Measurements from ENCODE around the gene PINLYP. TPM values are rescaled to one million over a fixed set of nuclear protein-coding genes. Genes with fewer than 3 reads are reported as not detected.

Gene PINLYP
- total and polyA plus RNA-seq, 2 of the 13 experiments (the other 11 are each of a cell fraction or from before 2014, with no cell fraction given) = 0.21 to 0.24 TPM

GRCh38 chr19:43618921-43619261, 43.3 kb downstream of the PINLYP start (continued):
- TF ChIP-seq AHDC1 (CRISPR knock-in tag; IDR thresholded peaks at IDR 0.05; ENCODE audit: borderline replicate concordance) (no peak), ZNF547 (CRISPR knock-in tag; IDR thresholded peaks at IDR 0.05) (no peak), THAP8 (CRISPR knock-in tag; IDR thresholded peaks at IDR 0.05; ENCODE audit: borderline replicate concordance) (no peak), ZNF460 (CRISPR knock-in tag; IDR thresholded peaks at IDR 0.05; ENCODE audit: borderline replicate concordance) (no peak), FOXJ3 (CRISPR knock-in tag; IDR thresholded peaks at IDR 0.05; ENCODE audit: borderline replicate concordance) (no peak), NFYB (CRISPR knock-in tag; IDR thresholded peaks at IDR 0.05) (peak; percentile 3; the same call in 1 of the 2 replicates), ZNF747 (CRISPR knock-in tag; IDR thresholded peaks at IDR 0.05; ENCODE audit: borderline replicate concordance) (0 out of 2 replicates have a peak, but pooled peaks have one; percentile 16), NRL (CRISPR knock-in tag; IDR thresholded peaks at IDR 0.05; ENCODE audit: borderline replicate concordance) (no peak), TCF7 (IDR thresholded peaks at IDR 0.05; ENCODE audit: low read depth) (no peak), ZNF232 (CRISPR knock-in tag; IDR thresholded peaks at IDR 0.05; ENCODE audit: borderline replicate concordance) (0 out of 2 replicates have a peak, but pooled peaks have one; percentile 80), RXRA (CRISPR knock-in tag; IDR thresholded peaks at IDR 0.05) (no peak), ZNF253 (CRISPR knock-in tag; IDR thresholded peaks at IDR 0.05; ENCODE audit: borderline replicate concordance) (no peak; the same call in 1 of the 2 replicates), LBX2 (CRISPR knock-in tag; IDR thresholded peaks at IDR 0.05; ENCODE audit: borderline replicate concordance) (no peak), FUBP1 (CRISPR knock-in tag; IDR thresholded peaks at IDR 0.05; ENCODE audit: borderline replicate concordance) (no peak), ZNF383 (CRISPR knock-in tag; IDR thresholded peaks at IDR 0.05; ENCODE audit: borderline replicate concordance) (no peak), NFKBIZ (CRISPR knock-in tag; IDR thresholded peaks at IDR 0.05) (no peak), ZSCAN31 (CRISPR knock-in tag; IDR thresholded peaks at IDR 0.05; ENCODE audit: low read depth) (no peak), ADNP (CRISPR knock-in tag; IDR thresholded peaks at IDR 0.05) (no peak), REPIN1 (CRISPR knock-in tag; IDR thresholded peaks at IDR 0.05; ENCODE audit: borderline replicate concordance, low read depth) (no peak), POLR2AphosphoS5 (IDR thresholded peaks at IDR 0.05; ENCODE audit: low read depth, low read length) (peak; percentile 76), ZSCAN21 (CRISPR knock-in tag; IDR thresholded peaks at IDR 0.05; ENCODE audit: borderline replicate concordance) (no peak), ZNF841 (CRISPR knock-in tag; IDR thresholded peaks at IDR 0.05; ENCODE audit: borderline replicate concordance) (no peak)

Measured in HepG2 (cell line).